Measurements from ENCODE around the gene SNAP25. TPM values are rescaled to one million over a fixed set of nuclear protein-coding genes. Genes with fewer than 3 reads are reported as not detected.

SNAP25 gene
- polyA plus RNA-seq, 1 donor = 1.1 TPM

- peak; percentile 12 for DNase-seq
Observed at GRCh38 chr20:10217721-10218410, 764 bp upstream of the SNAP25 start.

- DNase-seq = peak; percentile 85
Observed at GRCh38 chr20:10219452-10219791, 792 bp downstream of the SNAP25 start.

GRCh38 chr20:10219993-10220750, 1.5 kb downstream of the SNAP25 start:
- DNase-seq = no peak

- DNase-seq = no peak
Observed at GRCh38 chr20:10221021-10221420, 2.4 kb downstream of the SNAP25 start.

GRCh38 chr20:10225439-10226060, 6.9 kb downstream of the SNAP25 start:
- no peak for DNase-seq

- no peak for DNase-seq
Observed at GRCh38 chr20:10228330-10228729, 9.7 kb downstream of the SNAP25 start.

GRCh38 chr20:10231290-10231689, 12.7 kb downstream of the SNAP25 start:
- no peak for DNase-seq

- no peak for DNase-seq
Observed at GRCh38 chr20:10236540-10237533, 18.2 kb downstream of the SNAP25 start.

- DNase-seq = no peak
Observed at GRCh38 chr20:10239954-10240353, 21.3 kb downstream of the SNAP25 start.

- DNase-seq = no peak
Observed at GRCh38 chr20:10240655-10241054, 22.0 kb downstream of the SNAP25 start.

- no peak for DNase-seq
Observed at GRCh38 chr20:10242166-10242565, 23.5 kb downstream of the SNAP25 start.

- no peak for DNase-seq
Observed at GRCh38 chr20:10247440-10247839, 28.8 kb downstream of the SNAP25 start.

- DNase-seq = no peak
Observed at GRCh38 chr20:10249048-10249770, 30.6 kb downstream of the SNAP25 start.

GRCh38 chr20:10249822-10250221, 31.2 kb downstream of the SNAP25 start:
- no peak for DNase-seq

- no peak for DNase-seq
Observed at GRCh38 chr20:10250902-10251301, 32.3 kb downstream of the SNAP25 start.

GRCh38 chr20:10253780-10254179, 35.1 kb downstream of the SNAP25 start:
- DNase-seq = no peak

- no peak for DNase-seq
Observed at GRCh38 chr20:10255846-10256245, 37.2 kb downstream of the SNAP25 start.

GRCh38 chr20:10259166-10259565, 40.5 kb downstream of the SNAP25 start:
- no peak for DNase-seq

GRCh38 chr20:10260316-10260715, 41.7 kb downstream of the SNAP25 start:
- DNase-seq = no peak

- DNase-seq = no peak
Observed at GRCh38 chr20:10261702-10262101, 43.1 kb downstream of the SNAP25 start.

- no peak for DNase-seq
Observed at GRCh38 chr20:10263385-10264165, 44.9 kb downstream of the SNAP25 start.

Data from hindlimb muscle (tissue), 1 donor.